HG02885 (cell line): Measurements from ENCODE around the gene HOXB2.

Experiments
- ATAC-seq: cut with Tn5 transposase; IDR thresholded peaks from one replicate; pipeline ENCODE4 v1.9.1; 2021; ENCODE audit warnings: mild to moderate bottlenecking; ENCODE audit not compliant: unreplicated experiment, poor library complexity

HOXB2 gene

GRCh38 chr17:48555258-48556228, 10.6 kb upstream of the HOXB2 start:
- ATAC-seq, result no peak

- ATAC-seq, result no peak
Observed at GRCh38 chr17:48554412-48555257, 9.7 kb upstream of the HOXB2 start.

- no peak for ATAC-seq
Observed at GRCh38 chr17:48553826-48554225, 8.9 kb upstream of the HOXB2 start.

GRCh38 chr17:48553190-48553547, 8.3 kb upstream of the HOXB2 start:
- ATAC-seq, result no peak

GRCh38 chr17:48552466-48553189, 7.7 kb upstream of the HOXB2 start:
- ATAC-seq, result no peak

DNA sequence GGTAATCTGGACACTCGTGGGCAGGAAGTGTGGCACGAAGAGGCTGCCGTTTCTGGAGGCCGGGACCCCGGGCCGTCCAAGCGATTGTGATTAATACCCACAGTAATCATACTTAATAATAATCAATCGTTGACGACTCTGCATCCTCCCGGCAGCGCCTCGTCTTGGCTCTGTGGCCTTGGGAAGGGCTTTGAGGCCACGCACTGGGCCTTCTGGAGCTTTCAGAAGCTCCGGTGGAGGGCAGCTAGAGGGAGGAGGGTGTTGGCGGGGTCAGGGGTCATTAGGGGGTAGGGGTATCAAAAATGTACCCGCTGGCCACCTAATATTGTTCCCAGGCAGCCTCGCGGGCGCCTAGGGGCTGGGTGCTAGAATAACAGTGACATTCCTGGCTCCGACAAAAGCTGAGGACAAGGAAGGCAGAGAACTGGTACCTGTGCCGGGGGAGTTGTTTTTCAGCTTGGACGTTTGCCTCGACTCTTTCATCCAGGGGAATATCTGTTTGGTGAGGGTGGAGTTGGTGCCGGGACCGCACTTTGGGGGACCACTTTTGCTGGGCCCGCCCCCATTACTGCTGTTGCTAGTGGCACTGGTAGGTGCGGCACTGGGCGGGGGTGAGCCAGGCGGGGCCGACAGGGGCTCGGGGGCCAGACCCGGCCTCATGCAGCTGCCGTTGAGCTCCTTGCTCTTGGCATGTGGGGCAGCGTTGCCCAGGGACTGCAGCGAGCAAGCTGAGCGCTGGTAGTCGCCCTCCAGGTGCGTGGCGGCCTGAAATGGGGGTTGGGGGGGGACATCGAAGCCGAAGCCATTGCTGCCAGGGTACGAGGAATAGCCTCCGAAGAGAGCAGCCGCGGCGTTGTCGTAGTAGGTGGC, 6.9 kb upstream of the HOXB2 start:
- ATAC-seq, result no peak

- ATAC-seq, result no peak
Observed at GRCh38 chr17:48551214-48551555, 6.3 kb upstream of the HOXB2 start.

DNA sequence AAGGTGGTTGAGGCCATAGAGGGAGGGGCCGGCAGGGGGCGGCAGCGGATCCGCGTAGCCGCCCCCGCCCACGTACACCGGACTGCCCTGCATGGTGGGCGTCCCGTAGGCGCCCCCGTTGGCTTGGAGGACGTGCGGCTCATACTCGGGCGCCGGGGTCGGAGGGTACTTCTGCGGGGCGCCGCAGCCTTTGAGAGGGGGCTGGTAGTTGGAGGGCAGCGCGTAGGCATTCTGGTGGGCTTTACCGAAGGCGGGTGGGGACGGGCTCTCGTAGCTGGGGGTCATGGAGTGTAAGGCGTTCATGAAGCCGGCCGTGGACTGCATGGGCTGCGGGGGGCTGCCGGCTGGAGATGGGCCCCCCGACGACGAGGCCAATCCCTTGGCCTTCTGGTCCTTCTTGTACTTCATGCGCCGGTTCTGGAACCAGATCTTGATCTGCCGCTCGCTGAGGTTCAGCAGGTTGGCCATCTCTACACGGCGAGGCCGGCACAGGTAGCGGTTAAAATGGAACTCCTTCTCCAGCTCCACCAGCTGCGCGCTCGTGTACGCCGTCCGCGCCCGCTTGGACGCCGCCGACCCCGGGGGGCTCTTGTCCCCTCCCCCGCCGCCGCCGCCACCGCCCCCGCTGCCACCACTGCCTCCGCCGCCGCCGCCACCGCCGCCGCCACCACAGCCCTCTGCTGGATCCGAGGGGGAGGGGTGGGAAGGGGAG, 5.7 kb upstream of the HOXB2 start:
- ATAC-seq, result no peak

- no peak for ATAC-seq
Observed at GRCh38 chr17:48549914-48550501, 5.1 kb upstream of the HOXB2 start.

DNA sequence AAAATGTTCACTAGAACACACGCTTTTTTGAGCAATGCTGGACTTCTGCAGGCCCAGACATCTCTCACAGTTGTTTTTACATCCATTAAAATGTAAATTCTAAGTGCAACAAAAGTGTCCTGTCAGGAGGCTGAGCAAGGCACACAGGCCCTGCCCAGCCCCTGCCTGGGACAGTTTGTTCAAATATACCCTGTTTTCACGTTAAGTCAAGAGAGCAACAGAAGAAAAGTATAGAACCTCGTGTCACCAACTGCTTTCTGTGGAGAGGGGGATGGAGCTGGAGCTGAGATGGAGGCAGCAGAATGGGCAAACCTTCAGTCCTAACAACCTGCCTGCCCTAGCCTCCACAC, 4.3 kb upstream of the HOXB2 start:
- ATAC-seq, result no peak

DNA sequence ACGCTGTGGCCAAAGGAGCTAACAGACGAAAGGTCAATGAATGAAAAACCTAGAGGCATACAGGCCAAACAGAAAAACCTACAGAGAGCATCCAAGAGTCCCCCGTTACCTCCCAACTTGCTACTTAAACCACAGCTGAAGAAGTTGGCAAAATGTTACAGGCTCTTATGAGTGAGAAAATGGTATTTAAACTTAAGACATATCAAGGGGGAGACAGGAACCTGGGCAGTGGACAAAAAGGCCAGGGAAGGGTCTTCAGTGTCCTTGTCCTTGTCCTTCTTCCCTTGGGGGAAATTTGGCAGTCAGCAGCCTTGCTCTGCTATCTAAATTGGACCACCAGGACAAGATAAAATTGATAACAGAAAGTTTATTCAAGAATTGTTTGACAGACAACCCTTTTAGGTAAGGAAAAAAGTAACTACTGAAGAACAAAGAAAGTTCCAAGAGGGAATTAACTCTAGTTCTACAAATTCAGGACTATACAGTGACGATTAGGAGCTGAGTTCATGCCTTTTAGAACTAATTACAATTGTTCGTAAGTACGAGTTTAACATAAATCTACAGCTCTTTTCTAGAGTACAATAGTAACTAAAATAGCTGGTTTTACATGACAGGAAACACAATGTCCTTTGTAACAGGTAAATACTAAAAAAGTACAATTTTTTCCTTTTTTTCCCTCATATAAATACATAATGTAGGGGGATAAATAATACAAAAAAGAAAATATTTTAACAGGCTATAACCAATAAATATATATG, 3.8 kb upstream of the HOXB2 start:
- ATAC-seq, result no peak

GRCh38 chr17:48547808-48548522, 3.1 kb upstream of the HOXB2 start:
- no peak for ATAC-seq

DNA sequence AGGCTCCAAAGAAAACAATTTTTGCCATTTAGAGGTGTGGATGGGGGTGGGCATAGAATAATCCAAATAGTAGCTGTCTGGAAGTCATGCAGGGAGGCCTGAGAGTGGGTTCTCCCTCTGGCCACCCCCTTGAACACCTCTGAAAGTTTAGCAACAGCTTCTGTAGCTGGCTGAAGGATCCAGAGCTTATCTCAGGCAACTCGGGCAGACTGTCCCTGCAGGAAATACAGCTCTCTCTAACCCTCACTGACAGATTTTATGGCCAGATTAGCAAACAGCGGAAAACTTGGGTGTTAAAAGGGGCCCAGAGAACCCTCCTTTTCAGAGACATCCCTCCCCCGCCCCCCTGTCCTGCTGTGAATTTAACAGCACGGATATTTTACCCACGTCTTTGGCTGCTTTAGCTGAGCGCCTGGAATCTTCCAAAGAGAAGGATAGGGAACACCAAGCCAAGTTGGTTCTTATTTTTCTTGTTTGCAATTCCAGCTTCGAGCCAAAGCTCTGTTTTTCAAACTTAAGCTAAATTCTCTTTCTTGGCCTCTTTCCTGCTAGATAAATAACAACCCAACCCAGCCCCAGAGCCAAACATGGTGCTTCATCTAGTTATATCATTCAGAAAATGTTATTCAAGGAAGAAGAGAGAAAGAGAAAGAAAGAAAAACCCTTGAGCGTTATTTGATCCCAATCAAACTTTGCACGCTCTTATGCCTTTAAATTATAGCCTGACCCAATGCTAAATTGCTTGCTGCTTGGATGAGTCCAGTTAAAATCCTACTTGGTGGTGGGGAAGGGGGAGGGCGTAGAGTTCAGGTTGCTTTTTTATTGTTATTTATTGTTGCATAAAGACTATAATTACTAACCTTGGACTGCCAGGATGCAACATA, 2.3 kb upstream of the HOXB2 start:
- ATAC-seq, result no peak

DNA sequence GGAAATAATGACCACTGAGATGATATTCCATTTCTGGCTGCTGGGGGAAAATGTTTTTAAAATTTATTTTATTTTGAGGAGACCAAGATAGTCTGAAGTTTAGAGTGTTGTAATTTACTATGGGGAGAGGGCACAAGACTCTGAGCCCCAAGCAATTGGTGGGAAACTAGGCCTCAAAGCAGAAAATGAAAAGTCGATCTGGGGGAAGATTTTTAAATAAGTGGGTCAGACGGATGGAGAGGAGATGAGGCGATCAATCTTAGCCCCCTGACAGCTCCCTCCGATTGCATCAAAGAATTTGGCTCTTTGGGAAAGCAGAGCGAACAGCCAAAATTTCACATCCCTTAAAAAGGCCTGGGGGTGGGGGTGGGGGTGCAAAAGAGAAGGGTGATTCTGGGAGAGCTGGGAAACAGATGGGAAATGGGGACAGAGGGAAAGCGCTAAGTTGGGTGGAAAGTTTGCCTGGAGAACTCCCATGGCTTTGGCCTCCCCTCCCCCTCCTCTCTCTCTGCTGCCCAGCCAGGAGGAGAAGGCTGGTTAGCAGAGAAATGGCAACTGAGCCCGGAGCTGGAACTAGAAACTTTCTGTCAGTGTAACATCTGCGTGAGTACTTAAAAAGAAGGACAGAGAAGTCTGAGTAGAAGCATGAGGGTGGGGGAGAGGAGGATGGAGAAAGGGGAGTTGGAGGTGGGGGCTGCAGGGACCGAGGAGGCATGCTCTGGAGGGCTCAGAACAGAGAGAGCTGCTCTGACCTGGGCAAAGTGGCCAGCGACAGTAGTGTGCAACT, 1.4 kb upstream of the HOXB2 start:
- ATAC-seq, result no peak

- ATAC-seq, result no peak
Observed at GRCh38 chr17:48545539-48545938, 630 bp upstream of the HOXB2 start.
